Jurkat, Clone E6-1 (cell line): ENCODE results near the gene SLC27A1.
"Not testable (repeated sequence)": the region's sequence is repeated elsewhere in the genome, so short reads cannot be mapped to it uniquely, and the experiment has no call there.

Source experiments
- DNase-seq: peaks from one replicate; pipeline ENCODE4 v3.0.0-alpha.2; 2011; ENCODE audit warnings: low read depth, low spot score
- H3K4me3 ChIP-seq: 2 replicates; pipeline ENCODE4 v1.5.1; 2011; ENCODE audit warnings: mild to moderate bottlenecking, low read length, control low read depth, moderate library complexity

The SLC27A1 gene

DNA sequence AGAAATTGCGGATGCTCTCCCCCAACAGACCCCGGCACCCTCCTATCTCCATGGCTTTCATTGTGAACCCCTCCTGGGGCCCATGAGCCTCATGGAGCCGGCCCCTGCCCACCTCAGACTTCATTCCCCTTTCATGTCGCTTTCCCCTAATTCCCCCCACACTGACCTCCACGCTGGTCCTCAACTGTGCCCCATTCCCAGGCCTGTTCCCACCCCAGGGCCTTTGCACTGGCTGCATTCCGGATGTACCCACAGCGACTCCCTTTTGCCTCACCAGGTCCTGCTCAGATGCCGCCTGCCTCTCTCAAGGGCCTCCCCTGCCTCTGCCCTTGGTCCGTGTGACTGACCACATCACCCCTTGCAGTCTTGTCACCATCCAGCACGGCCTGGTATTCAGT is 13.3 kb downstream of the SLC27A1 start:
- no peak for DNase-seq

DNA sequence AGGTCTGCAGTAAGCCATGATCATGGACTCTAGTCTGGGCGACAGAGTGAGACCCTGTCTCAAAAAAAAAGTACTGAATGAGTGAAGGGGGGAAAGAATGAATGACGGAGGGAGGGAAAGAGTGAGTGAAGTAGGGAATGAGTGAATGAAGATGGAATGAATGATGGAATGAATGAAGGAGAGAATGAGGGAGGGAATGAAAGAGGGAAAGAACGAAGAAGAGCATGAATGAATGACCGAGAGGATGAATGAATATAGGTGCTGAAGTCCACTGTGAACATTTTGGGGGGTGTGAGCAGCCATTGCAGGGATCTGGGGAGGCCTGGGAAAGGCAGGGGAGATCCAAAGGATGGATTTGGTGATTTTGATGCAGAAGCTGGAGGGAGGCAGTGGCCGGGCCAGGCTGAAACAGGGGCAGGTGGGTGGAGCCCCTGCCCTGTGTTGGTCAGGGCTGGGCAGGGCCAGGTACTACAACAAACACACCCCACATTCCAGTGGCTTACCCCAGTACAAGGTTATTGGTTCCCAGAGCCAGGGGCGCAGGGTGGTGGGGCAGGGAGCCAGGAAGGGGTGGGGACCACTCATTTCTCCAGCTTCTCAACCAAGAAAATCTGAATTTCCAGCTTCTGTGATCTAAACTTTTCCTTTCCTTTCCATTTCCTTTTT is 14.3 kb downstream of the SLC27A1 start:
- DNase-seq = no peak
- H3K4me3 ChIP-seq = no peak overlapping the region

More for the DNA sequence above, 13.3 kb downstream of the SLC27A1 start:
- no peak overlapping the region for H3K4me3 ChIP-seq

GRCh38 chr19:17486545-17487240 is 16.4 kb downstream of the SLC27A1 start:
- no peak for DNase-seq

GRCh38 chr19:17487284-17488121 is 17.2 kb downstream of the SLC27A1 start:
- no peak for DNase-seq
- no peak overlapping the region for H3K4me3 ChIP-seq

More at GRCh38 chr19:17486545-17487240, 16.4 kb downstream of the SLC27A1 start:
- no peak overlapping the region for H3K4me3 ChIP-seq

DNA sequence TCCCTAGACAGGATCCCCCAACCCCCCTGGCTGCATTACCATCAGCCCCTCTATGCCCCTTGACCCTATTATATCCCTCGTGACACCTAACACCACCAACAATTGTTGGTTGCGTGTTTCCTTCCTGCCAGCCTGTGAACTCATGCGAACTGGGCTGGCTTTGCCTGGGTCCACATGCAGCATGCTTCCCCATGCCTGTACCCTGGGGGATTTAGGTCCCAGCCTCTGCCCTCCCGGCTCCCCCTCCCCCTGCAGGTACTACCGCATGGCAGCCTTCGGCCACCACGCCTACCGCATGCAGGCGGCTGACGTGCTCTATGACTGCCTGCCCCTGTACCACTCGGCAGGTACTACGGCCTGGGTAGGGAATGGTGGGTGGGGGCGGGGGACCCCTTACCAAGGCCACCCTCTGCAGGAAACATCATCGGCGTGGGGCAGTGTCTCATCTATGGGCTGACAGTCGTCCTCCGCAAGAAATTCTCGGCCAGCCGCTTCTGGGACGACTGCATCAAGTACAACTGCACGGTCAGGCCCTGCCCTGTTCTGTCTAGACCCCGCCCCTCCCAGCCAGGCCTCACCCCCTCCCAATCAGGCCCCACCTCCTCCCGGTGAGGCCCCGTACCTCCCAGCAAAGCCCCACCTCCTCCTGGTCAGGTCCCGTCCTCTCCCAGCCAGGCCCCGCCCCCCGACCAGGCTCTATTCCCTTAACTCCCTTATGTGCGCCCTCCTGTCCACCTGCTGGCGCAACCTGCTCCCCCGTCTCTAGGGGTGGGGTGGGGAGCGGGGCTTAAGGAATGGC is 18.5 kb downstream of the SLC27A1 start:
- peak; percentile 50 for DNase-seq
- no peak overlapping the region for H3K4me3 ChIP-seq

- no peak overlapping the region for H3K4me3 ChIP-seq
- DNase-seq = no peak
Observed at GRCh38 chr19:17489392-17490030, 19.2 kb downstream of the SLC27A1 start.

DNA sequence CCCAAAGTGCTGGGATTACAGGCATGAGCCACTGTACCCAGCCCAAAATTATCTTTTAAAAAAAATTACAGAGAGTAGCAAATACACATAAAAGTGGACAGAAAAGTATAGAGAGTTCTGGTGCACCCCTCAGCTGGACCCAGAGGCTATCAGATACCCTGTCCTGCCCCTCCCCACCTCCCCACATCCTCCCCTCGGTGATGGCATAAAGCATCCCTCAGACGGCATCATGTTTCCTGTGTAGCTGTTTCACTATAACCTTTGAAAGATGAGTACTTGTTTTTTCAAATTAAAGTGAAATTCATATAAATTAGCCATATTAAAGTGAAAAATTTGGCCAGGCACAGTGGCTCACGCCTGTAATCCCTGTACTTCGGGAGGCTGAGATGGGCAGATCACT is 20.1 kb downstream of the SLC27A1 start:
- DNase-seq = no peak
- no peak overlapping the region for H3K4me3 ChIP-seq

DNA sequence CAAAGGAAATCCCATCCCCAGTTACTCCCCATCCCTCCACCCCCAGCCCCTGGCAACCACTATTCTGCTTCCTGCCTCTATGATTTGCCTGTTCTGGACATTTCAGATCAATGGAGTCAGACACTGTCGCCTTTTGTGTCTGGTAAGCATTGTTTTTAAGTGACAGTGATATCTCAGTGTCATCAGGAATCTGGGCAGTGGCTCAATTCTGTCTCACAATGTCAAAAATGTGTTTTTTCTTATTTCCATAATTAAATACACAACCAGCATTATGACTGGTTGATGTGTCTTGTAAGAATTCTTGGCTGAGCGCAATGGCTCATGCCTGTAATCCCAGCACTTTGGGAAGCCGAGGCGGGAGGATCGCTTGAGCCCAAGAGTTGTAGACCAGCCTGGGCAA is 21.0 kb downstream of the SLC27A1 start:
- H3K4me3 ChIP-seq = no peak overlapping the region
- DNase-seq = no peak

DNA sequence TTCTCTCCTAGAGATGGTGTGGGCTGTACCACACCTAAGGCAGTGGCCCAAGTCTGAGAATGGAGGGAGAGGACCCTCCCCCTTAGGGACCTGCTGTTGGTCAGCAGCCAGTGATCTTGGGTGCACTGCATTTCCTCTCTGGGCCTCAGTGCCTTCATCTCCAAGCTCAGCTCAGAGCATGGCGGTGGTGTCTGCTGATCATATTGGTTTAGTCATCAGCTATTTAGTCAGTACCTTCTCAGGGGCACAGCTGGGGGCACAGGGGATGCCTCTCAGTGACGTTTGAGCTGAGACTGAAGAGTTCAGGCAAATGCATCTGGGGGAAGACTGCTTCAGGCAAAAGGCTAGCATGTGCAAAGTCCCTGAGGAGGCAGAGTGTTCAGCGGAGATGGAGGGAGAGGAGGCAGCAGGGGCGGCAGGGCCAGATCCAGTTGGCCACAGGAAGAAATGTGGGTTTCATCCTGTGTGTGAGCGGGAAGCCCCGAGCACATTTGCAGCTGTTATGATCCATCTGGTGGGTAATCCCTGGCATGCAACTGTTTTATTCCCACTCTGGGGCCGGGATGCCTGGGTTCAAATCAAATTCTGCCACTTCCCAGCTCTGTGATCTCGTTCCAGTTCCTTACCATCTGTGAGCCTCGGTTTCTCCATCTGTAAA is 25.4 kb downstream of the SLC27A1 start:
- no peak overlapping the region for H3K4me3 ChIP-seq
- no peak for DNase-seq

GRCh38 chr19:17496337-17496997 is 26.1 kb downstream of the SLC27A1 start:
- H3K4me3 ChIP-seq = peak overlapping the region; percentile 27
- DNase-seq = peak; percentile 81

- no peak overlapping the region for H3K4me3 ChIP-seq
- no peak for DNase-seq
Observed at GRCh38 chr19:17497149-17497798, 26.9 kb downstream of the SLC27A1 start.

DNA sequence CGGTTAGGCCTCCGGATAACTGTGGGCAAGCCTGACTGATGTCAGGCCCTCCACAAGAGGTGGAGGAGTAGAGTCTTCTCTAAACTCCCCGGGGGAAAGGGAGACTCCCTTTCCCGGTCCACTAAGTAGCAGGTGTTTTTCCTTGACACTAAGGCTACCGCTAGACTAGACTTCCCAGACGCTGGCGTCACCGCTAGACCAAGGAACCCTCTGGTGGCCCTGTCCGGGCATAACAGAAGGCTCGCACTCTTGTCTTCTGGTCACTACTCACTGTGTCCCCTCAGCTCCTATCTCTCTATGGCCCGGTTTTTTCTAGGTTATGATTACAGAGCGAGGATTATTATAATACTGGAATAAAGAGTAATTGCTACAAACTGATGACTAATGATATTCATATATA is 28.7 kb downstream of the SLC27A1 start:
- not testable (repeated sequence) for DNase-seq

DNA sequence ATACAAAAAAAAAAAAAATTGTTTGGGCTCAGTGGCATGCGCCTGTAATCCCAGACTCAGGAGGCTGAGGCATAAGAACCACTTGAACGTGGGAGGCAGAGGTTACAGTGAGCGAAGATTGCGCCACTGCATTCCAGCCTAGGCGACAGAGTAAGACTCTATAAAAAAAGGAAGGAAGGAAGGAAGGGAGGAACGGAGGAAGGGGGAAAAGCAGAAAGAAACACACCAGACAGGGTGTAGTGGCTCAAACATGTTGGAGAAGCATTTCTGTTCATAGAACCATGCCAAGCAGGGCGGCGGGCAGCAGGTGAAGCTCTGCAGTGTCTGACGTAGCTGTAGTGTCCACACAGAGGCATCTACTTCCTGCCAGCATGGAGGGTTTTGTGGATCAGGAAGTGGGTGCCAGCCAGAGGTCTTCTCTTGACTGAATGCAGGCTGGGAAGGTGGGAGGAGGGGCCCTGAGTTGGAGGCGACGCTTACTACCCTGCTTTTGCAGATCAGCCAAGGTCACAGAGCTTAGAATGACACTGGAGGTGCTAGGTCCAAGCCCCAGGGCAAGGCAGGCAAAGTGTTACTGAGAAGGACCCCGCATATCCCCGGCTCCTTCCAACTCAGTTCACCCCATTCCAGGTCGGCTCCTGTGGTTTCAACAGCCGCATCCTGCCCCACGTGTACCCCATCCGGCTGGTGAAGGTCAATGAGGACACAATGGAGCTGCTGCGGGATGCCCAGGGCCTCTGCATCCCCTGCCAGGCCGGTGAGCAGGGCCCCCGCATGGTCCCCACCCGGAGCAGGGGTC is 29.5 kb downstream of the SLC27A1 start:
- DNase-seq = peak; percentile 80
- peak overlapping the region; percentile 41 for H3K4me3 ChIP-seq

More for the DNA sequence above, 28.7 kb downstream of the SLC27A1 start:
- H3K4me3 ChIP-seq = peak overlapping the region; percentile 23

- no peak overlapping the region for H3K4me3 ChIP-seq
- DNase-seq = no peak
Observed at GRCh38 chr19:17500447-17501198, 30.3 kb downstream of the SLC27A1 start.

DNA sequence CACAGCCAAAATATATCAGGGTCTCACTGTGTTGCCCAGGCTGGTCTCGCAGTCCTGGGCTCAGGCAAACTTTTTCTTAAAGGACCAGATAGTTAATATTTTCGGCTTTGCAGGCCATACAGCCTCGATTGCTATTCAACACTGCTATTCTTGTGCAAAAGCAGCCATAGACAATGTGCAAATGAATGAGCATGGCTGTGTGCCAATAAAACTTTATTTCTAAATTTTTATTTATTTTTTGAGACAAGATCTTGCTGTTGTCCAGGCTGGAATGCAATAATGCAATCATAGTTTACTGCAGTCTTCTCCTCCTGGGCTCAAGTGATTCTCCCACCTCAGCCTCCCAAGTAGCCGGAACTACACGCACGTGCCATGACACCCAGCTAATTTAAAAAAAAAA is 32.9 kb downstream of the SLC27A1 start:
- no peak overlapping the region for H3K4me3 ChIP-seq
- DNase-seq = no peak

DNA sequence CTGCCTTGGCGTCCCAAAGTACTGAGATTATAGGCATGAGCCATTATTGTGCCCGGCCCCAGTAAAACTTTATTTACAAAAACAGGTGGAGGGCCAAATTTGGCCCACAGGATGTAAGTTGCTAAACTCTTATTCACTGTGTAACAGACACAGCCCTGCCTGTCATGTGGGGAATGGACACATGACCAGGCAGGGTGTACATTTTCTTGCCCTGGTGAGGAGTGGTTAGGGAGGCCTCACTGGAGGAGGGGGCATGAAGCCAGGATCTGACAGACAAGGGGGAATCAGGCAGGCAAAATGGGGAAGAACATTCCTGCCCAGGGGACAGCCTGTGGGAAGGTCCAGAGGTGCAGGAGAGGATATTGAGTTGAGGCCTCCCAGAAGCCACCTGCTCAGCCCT is 33.7 kb downstream of the SLC27A1 start:
- H3K4me3 ChIP-seq = no peak overlapping the region
- no peak for DNase-seq
